Superior temporal gyrus (tissue), 1 donor: ENCODE measurements around the gene PLAAT4.

Experiments
- DNase-seq: peaks from one replicate; pipeline ENCODE4 v3.0.0-alpha.2; 2016; ENCODE audit errors: extremely low spot score

The PLAAT4 gene

GRCh38 chr11:63536669-63537292 is at the start of gene PLAAT4:
Gene PLAAT4, plus strand, starts transcription at chr11:63536808. Its CDS starts 61 bp downstream, at chr11:63536869.
- DNase-seq, result peak; percentile 86

GRCh38 chr11:63488789-63489188 is 47.8 kb upstream of the PLAAT4 start:
- peak; percentile 13 for DNase-seq

GRCh38 chr11:63489879-63490278 is 46.7 kb upstream of the PLAAT4 start:
- DNase-seq, result peak; percentile 47

GRCh38 chr11:63490551-63491239 is 45.9 kb upstream of the PLAAT4 start, which contains the start of gene PLAAT5:
Gene PLAAT5, minus strand, starts transcription at chr11:63491167. Its CDS starts 133 bp downstream, at chr11:63491034.
- peak; percentile 69 for DNase-seq

- DNase-seq, result peak; percentile 40
Measured at GRCh38 chr11:63491240-63491587, 45.4 kb upstream of the PLAAT4 start.

GRCh38 chr11:63491636-63492372 is 44.8 kb upstream of the PLAAT4 start:
- peak; percentile 32 for DNase-seq

- DNase-seq, result no peak
Measured at GRCh38 chr11:63492441-63492840, 44.2 kb upstream of the PLAAT4 start.

- no peak for DNase-seq
Measured at GRCh38 chr11:63493127-63493526, 43.5 kb upstream of the PLAAT4 start.

GRCh38 chr11:63494975-63495374 is 41.6 kb upstream of the PLAAT4 start:
- no peak for DNase-seq

- DNase-seq, result no peak
Measured at GRCh38 chr11:63499874-63500273, 36.7 kb upstream of the PLAAT4 start.

- DNase-seq, result no peak
Measured at GRCh38 chr11:63501236-63501635, 35.4 kb upstream of the PLAAT4 start.

- no peak for DNase-seq
Measured at GRCh38 chr11:63502252-63502820, 34.3 kb upstream of the PLAAT4 start.

GRCh38 chr11:63503492-63503891 is 33.1 kb upstream of the PLAAT4 start:
- no peak for DNase-seq

GRCh38 chr11:63504054-63504453 is 32.6 kb upstream of the PLAAT4 start:
- no peak for DNase-seq

- DNase-seq, result peak; percentile 31
Measured at GRCh38 chr11:63504933-63505586, 31.5 kb upstream of the PLAAT4 start.

GRCh38 chr11:63505857-63506528 is 30.6 kb upstream of the PLAAT4 start, which contains the start of gene LGALS12:
Gene LGALS12, plus strand, starts transcription at chr11:63506084. Its CDS starts 375 bp downstream, at chr11:63506459.
- no peak for DNase-seq

- DNase-seq, result no peak
Measured at GRCh38 chr11:63506876-63507275, 29.7 kb upstream of the PLAAT4 start.

GRCh38 chr11:63507511-63507910 is 29.1 kb upstream of the PLAAT4 start:
- no peak for DNase-seq

GRCh38 chr11:63508009-63508408 is 28.6 kb upstream of the PLAAT4 start:
- peak; percentile 88 for DNase-seq

GRCh38 chr11:63508745-63509144 is 27.9 kb upstream of the PLAAT4 start:
- DNase-seq, result no peak
